HEK293 (cell line): ENCODE measurements around the gene TSSK6.

Source experiments
- HOXD13 ChIP-seq: sonication (generic); formaldehyde crosslinking; IDR thresholded peaks from 2 replicates; pipeline ENCODE4 v1.8.0; 2022; ENCODE audit warnings: missing genetic modification reagents, borderline replicate concordance
- KLF16 ChIP-seq: fragments of 450-650 bp; formaldehyde crosslinking; IDR thresholded peaks from 2 replicates; pipeline ENCODE4 v1.5.1; 2017; ENCODE audit warnings: missing biosample characterization, missing genetic modification characterization
- KLF8 ChIP-seq: fragments of 450-650 bp; formaldehyde crosslinking; IDR thresholded peaks from 2 replicates; pipeline ENCODE4 v1.5.1; 2016; ENCODE audit warnings: missing biosample characterization, missing genetic modification characterization
- MEIS1 ChIP-seq: sonication (generic); formaldehyde crosslinking; IDR thresholded peaks from 2 replicates; pipeline ENCODE4 v1.8.1; 2022; ENCODE audit warnings: missing genetic modification reagents, mild to moderate bottlenecking, borderline replicate concordance
- MYNN ChIP-seq: fragments of 450-650 bp; formaldehyde crosslinking; IDR thresholded peaks from 2 replicates; pipeline ENCODE4 v1.5.1; 2016; ENCODE audit warnings: missing biosample characterization, missing genetic modification characterization, borderline replicate concordance
- MZF1 ChIP-seq: fragments of 450-650 bp; formaldehyde crosslinking; IDR thresholded peaks from 2 replicates; pipeline ENCODE4 v1.5.1; 2017; ENCODE audit warnings: missing biosample characterization, missing genetic modification characterization, borderline replicate concordance
- SP2 ChIP-seq: fragments of 450-650 bp; formaldehyde crosslinking; IDR thresholded peaks from 2 replicates; pipeline ENCODE4 v1.5.1; 2016; ENCODE audit warnings: missing biosample characterization, missing genetic modification characterization
- ZIC2 ChIP-seq: fragments of 450-650 bp; formaldehyde crosslinking; IDR thresholded peaks from 2 replicates; pipeline ENCODE4 v1.5.1; 2016; ENCODE audit warnings: missing biosample characterization, missing genetic modification characterization
- ZNF211 ChIP-seq: fragments of 450-650 bp; formaldehyde crosslinking; IDR thresholded peaks from 2 replicates; pipeline ENCODE4 v1.5.1; 2016; ENCODE audit warnings: low read depth, missing biosample characterization, missing genetic modification characterization
- ZNF214 ChIP-seq: fragments of 450-650 bp; formaldehyde crosslinking; IDR thresholded peaks from 2 replicates; pipeline ENCODE4 v1.5.1; 2017; ENCODE audit warnings: missing biosample characterization, mild to moderate bottlenecking, missing genetic modification characterization, borderline replicate concordance
- ZNF266 ChIP-seq: fragments of 450-650 bp; formaldehyde crosslinking; IDR thresholded peaks from 2 replicates; pipeline ENCODE4 v1.5.1; 2016; ENCODE audit warnings: missing biosample characterization, missing genetic modification characterization, low read depth
- ZNF324 ChIP-seq: fragments of 450-650 bp; formaldehyde crosslinking; IDR thresholded peaks from 2 replicates; pipeline ENCODE4 v1.5.1; 2016; ENCODE audit warnings: missing biosample characterization, missing genetic modification characterization
- ZNF433 ChIP-seq: fragments of 450-650 bp; formaldehyde crosslinking; IDR thresholded peaks from 2 replicates; pipeline ENCODE4 v1.5.1; 2016; ENCODE audit warnings: missing biosample characterization, missing genetic modification characterization, low read depth
- ZNF473 ChIP-seq: fragments of 450-650 bp; formaldehyde crosslinking; IDR thresholded peaks from 2 replicates; pipeline ENCODE4 v1.5.1; 2017; ENCODE audit warnings: missing biosample characterization, missing genetic modification characterization
- ZNF561 ChIP-seq: fragments of 450-650 bp; IDR thresholded peaks from 2 replicates; pipeline ENCODE4 v1.5.1; 2018; ENCODE audit warnings: missing biosample characterization, missing genetic modification characterization, borderline replicate concordance
- ZNF600 ChIP-seq: fragments of 450-650 bp; formaldehyde crosslinking; IDR thresholded peaks from 2 replicates; pipeline ENCODE4 v1.5.1; 2016; ENCODE audit warnings: missing biosample characterization, missing genetic modification characterization
- ZNF623 ChIP-seq: fragments of 450-650 bp; formaldehyde crosslinking; IDR thresholded peaks from 2 replicates; pipeline ENCODE4 v1.5.1; 2016; ENCODE audit warnings: missing biosample characterization, missing genetic modification characterization
- ZNF670 ChIP-seq: fragments of 450-650 bp; formaldehyde crosslinking; IDR thresholded peaks from 2 replicates; pipeline ENCODE4 v1.5.1; 2016; ENCODE audit warnings: missing biosample characterization, missing genetic modification characterization, low read depth
- ZNF776 ChIP-seq: fragments of 450-650 bp; formaldehyde crosslinking; IDR thresholded peaks from 2 replicates; pipeline ENCODE4 v1.5.0; 2017; ENCODE audit warnings: missing biosample characterization, missing genetic modification characterization, borderline replicate concordance
- ZNF791 ChIP-seq: fragments of 450-650 bp; formaldehyde crosslinking; IDR thresholded peaks from 2 replicates; pipeline ENCODE4 v1.5.1; 2016; ENCODE audit warnings: missing biosample characterization, missing genetic modification characterization
- TF ChIP-seq, protein P1 (sequence below): fragments of 450-650 bp; formaldehyde crosslinking; conservative IDR thresholded peaks from 2 replicates; pipeline ENCODE4 v1.5.1; 2016; ENCODE audit warnings: low read depth, missing biosample characterization, missing genetic modification characterization
- TF ChIP-seq, protein P2 (sequence below): IDR thresholded peaks from 2 replicates; pipeline ENCODE4 v1.6.1; 2011; ENCODE audit warnings: mild to moderate bottlenecking, low read depth, low read length, borderline replicate concordance
- TF ChIP-seq, protein P3 (sequence below): fragments of 450-650 bp; formaldehyde crosslinking; IDR thresholded peaks from 2 replicates; pipeline ENCODE4 v1.5.1; 2017; ENCODE audit warnings: missing biosample characterization, missing genetic modification characterization
- TF ChIP-seq, protein P4 (sequence below): fragments of 450-650 bp; formaldehyde crosslinking; IDR thresholded peaks from 2 replicates; pipeline ENCODE4 v1.5.0; 2017; ENCODE audit warnings: missing biosample characterization, missing genetic modification characterization, borderline replicate concordance
- TF ChIP-seq, protein P5 (sequence below): fragments of 450-650 bp; formaldehyde crosslinking; IDR thresholded peaks from 2 replicates; pipeline ENCODE4 v1.5.1; 2017; ENCODE audit warnings: missing biosample characterization, missing genetic modification characterization
- TF ChIP-seq, protein P6 (sequence below): fragments of 450-650 bp; formaldehyde crosslinking; IDR thresholded peaks from 2 replicates; pipeline ENCODE4 v1.5.1; 2016; ENCODE audit warnings: missing biosample characterization, missing genetic modification characterization

The TSSK6 gene

DNA sequence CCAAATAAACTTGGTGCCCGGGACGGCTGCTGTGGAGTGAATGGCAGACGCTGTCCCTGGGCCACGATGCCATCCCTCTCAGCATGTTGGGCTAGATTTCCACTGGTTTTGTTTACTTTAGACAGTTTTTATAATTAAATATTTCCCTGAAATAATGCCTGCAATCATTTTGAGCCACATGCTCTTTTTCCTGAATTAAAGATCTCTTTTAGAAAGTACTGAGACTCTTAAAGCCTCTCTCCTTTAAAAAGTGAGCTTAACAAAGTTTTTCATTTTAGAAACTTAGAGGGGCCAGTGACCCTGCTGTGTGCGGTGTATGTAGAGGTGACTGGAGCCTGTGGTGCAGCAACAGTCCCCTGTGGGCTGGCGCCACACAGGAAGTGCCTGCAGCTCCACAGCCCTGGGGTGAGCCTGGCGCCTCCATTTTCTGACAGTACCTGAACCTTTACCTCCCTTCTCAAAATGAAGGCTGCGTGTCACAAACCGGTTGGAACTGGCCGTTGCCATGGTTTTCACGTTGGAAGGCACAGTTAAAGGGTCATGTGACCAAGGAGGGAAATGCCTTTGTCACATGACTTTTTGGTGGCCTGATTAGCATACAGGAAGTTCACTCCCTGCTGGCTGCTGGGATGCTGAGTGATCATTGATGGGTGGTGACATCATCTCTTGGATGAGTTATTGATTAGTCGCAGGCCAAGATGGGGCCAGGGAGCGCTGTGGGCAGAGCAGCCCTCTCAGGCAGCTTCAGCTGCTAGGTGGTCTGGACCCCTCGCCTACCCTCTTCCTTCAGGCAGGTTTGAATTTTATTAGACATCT lies 26.3 kb downstream of the TSSK6 start (continued):
- TF ChIP-seq, protein P1, sequence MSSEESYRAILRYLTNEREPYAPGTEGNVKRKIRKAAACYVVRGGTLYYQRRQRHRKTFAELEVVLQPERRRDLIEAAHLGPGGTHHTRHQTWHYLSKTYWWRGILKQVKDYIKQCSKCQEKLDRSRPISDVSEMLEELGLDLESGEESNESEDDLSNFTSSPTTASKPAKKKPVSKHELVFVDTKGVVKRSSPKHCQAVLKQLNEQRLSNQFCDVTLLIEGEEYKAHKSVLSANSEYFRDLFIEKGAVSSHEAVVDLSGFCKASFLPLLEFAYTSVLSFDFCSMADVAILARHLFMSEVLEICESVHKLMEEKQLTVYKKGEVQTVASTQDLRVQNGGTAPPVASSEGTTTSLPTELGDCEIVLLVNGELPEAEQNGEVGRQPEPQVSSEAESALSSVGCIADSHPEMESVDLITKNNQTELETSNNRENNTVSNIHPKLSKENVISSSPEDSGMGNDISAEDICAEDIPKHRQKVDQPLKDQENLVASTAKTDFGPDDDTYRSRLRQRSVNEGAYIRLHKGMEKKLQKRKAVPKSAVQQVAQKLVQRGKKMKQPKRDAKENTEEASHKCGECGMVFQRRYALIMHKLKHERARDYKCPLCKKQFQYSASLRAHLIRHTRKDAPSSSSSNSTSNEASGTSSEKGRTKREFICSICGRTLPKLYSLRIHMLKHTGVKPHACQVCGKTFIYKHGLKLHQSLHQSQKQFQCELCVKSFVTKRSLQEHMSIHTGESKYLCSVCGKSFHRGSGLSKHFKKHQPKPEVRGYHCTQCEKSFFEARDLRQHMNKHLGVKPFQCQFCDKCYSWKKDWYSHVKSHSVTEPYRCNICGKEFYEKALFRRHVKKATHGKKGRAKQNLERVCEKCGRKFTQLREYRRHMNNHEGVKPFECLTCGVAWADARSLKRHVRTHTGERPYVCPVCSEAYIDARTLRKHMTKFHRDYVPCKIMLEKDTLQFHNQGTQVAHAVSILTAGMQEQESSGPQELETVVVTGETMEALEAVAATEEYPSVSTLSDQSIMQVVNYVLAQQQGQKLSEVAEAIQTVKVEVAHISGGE (tag by site-specific recombination) = no peak
- TF ChIP-seq MYNN (tag by site-specific recombination) = no peak
- no peak for TF ChIP-seq ZNF561 (tag by site-specific recombination)
- TF ChIP-seq, protein P2, sequence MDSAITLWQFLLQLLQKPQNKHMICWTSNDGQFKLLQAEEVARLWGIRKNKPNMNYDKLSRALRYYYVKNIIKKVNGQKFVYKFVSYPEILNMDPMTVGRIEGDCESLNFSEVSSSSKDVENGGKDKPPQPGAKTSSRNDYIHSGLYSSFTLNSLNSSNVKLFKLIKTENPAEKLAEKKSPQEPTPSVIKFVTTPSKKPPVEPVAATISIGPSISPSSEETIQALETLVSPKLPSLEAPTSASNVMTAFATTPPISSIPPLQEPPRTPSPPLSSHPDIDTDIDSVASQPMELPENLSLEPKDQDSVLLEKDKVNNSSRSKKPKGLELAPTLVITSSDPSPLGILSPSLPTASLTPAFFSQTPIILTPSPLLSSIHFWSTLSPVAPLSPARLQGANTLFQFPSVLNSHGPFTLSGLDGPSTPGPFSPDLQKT = no peak
- TF ChIP-seq ZNF211 (tag by site-specific recombination) = no peak
- TF ChIP-seq KLF8 (tag by site-specific recombination) = no peak
- no peak for TF ChIP-seq MEIS1 (CRISPR knock-in tag)
- peak; percentile 48 for TF ChIP-seq SP2 (tag by site-specific recombination)
- TF ChIP-seq, protein P3, sequence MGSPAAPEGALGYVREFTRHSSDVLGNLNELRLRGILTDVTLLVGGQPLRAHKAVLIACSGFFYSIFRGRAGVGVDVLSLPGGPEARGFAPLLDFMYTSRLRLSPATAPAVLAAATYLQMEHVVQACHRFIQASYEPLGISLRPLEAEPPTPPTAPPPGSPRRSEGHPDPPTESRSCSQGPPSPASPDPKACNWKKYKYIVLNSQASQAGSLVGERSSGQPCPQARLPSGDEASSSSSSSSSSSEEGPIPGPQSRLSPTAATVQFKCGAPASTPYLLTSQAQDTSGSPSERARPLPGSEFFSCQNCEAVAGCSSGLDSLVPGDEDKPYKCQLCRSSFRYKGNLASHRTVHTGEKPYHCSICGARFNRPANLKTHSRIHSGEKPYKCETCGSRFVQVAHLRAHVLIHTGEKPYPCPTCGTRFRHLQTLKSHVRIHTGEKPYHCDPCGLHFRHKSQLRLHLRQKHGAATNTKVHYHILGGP (tag by site-specific recombination) = no peak
- no peak for TF ChIP-seq ZNF623
- TF ChIP-seq HOXD13 (CRISPR knock-in tag) = no peak
- TF ChIP-seq MZF1 = no peak
- TF ChIP-seq ZIC2 = peak; percentile 72
- no peak for TF ChIP-seq ZNF670 (tag by site-specific recombination)
- no peak for TF ChIP-seq ZNF473 (tag by site-specific recombination)
- no peak for TF ChIP-seq ZNF776 (tag by site-specific recombination)
- no peak for TF ChIP-seq ZNF433 (tag by site-specific recombination)
- TF ChIP-seq ZNF266 = no peak
- TF ChIP-seq ZNF600 = no peak; the same call in 1 of the 2 replicates
- TF ChIP-seq, protein P4, sequence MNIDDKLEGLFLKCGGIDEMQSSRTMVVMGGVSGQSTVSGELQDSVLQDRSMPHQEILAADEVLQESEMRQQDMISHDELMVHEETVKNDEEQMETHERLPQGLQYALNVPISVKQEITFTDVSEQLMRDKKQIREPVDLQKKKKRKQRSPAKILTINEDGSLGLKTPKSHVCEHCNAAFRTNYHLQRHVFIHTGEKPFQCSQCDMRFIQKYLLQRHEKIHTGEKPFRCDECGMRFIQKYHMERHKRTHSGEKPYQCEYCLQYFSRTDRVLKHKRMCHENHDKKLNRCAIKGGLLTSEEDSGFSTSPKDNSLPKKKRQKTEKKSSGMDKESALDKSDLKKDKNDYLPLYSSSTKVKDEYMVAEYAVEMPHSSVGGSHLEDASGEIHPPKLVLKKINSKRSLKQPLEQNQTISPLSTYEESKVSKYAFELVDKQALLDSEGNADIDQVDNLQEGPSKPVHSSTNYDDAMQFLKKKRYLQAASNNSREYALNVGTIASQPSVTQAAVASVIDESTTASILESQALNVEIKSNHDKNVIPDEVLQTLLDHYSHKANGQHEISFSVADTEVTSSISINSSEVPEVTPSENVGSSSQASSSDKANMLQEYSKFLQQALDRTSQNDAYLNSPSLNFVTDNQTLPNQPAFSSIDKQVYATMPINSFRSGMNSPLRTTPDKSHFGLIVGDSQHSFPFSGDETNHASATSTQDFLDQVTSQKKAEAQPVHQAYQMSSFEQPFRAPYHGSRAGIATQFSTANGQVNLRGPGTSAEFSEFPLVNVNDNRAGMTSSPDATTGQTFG (tag by site-specific recombination) = no peak
- TF ChIP-seq ZNF324 (tag by site-specific recombination) = no peak
- TF ChIP-seq KLF16 (tag by site-specific recombination) = no peak
- TF ChIP-seq, protein P5, sequence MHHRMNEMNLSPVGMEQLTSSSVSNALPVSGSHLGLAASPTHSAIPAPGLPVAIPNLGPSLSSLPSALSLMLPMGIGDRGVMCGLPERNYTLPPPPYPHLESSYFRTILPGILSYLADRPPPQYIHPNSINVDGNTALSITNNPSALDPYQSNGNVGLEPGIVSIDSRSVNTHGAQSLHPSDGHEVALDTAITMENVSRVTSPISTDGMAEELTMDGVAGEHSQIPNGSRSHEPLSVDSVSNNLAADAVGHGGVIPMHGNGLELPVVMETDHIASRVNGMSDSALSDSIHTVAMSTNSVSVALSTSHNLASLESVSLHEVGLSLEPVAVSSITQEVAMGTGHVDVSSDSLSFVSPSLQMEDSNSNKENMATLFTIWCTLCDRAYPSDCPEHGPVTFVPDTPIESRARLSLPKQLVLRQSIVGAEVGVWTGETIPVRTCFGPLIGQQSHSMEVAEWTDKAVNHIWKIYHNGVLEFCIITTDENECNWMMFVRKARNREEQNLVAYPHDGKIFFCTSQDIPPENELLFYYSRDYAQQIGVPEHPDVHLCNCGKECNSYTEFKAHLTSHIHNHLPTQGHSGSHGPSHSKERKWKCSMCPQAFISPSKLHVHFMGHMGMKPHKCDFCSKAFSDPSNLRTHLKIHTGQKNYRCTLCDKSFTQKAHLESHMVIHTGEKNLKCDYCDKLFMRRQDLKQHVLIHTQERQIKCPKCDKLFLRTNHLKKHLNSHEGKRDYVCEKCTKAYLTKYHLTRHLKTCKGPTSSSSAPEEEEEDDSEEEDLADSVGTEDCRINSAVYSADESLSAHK (tag by site-specific recombination) = no peak
- no peak for TF ChIP-seq ZNF214
- TF ChIP-seq ZNF791 (tag by site-specific recombination) = no peak
- TF ChIP-seq, protein P6, sequence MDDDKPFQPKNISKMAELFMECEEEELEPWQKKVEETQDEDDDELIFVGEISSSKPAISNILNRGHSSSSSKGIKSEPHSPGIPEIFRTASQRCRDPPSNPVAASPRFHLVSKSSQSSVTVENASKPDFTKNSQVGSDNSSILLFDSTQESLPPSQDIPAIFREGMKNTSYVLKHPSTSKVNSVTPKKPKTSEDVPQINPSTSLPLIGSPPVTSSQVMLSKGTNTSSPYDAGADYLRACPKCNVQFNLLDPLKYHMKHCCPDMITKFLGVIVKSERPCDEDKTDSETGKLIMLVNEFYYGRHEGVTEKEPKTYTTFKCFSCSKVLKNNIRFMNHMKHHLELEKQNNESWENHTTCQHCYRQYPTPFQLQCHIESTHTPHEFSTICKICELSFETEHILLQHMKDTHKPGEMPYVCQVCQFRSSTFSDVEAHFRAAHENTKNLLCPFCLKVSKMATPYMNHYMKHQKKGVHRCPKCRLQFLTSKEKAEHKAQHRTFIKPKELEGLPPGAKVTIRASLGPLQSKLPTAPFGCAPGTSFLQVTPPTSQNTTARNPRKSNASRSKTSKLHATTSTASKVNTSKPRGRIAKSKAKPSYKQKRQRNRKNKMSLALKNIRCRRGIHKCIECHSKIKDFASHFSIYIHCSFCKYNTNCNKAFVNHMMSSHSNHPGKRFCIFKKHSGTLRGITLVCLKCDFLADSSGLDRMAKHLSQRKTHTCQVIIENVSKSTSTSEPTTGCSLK (tag by site-specific recombination) = no peak
